ENCODE results near the gene FOXL1. TPM values are rescaled to one million over a fixed set of nuclear protein-coding genes. Genes with fewer than 3 reads are reported as not detected.

Gene FOXL1
- total RNA-seq, 1 experiment from 2014 or later = 9.3 TPM

- H3K4me3 ChIP-seq (ENCODE audit: low read depth in 2 of 2, low read length in 2 of 2) = no peak overlapping the region
- DNase-seq (ENCODE audit: low read depth, low spot score) (no peak), ATAC-seq (no peak)
- ChIA-PET CTCF (no interaction called here), POLR2A (no interaction called here)
- intact Hi-C loops (cut with micrococcal nuclease; ENCODE audit: unreplicated experiment) = no loop called here
- H3K9me3 ChIP-seq (ENCODE audit: control insufficient read depth, insufficient read depth, low read depth, low read length) = no peaks in the 10 kb centered on the region
- H3K27ac ChIP-seq (ENCODE audit: low read length) = no peak overlapping the region
- in situ Hi-C loops (cut with HindIII; ENCODE audit: low pct_unique_long_range_greater_than_20kb, low sequenced_read_pairs) = no loop called here
- no peaks in the 10 kb centered on the region for H3K36me3 ChIP-seq (ENCODE audit: control insufficient read depth, insufficient read depth, low read length)
- H3K27me3 ChIP-seq (ENCODE audit: control insufficient read depth, insufficient read depth, low read length) = no peaks in the 10 kb centered on the region
- peaks cover 8% of the 10 kb centered on the region for H3K4me1 ChIP-seq (ENCODE audit: control insufficient read depth, insufficient read depth, low read length)
- TF ChIP-seq POLR2AphosphoS5 (IDR thresholded peaks at IDR 0.05; ENCODE audit: low read depth, low read length) = no peak
- no peak for TF ChIP-seq SIN3A (IDR thresholded peaks at IDR 0.05; ENCODE audit: borderline replicate concordance, insufficient read depth, low read depth, low read length)
- TF ChIP-seq CTCF (IDR thresholded peaks at IDR 0.05) = no peak
- no peak for TF ChIP-seq TCF7L2 (IDR thresholded peaks at IDR 0.05; ENCODE audit: low read depth, low read length)
- TF ChIP-seq, protein P1, sequence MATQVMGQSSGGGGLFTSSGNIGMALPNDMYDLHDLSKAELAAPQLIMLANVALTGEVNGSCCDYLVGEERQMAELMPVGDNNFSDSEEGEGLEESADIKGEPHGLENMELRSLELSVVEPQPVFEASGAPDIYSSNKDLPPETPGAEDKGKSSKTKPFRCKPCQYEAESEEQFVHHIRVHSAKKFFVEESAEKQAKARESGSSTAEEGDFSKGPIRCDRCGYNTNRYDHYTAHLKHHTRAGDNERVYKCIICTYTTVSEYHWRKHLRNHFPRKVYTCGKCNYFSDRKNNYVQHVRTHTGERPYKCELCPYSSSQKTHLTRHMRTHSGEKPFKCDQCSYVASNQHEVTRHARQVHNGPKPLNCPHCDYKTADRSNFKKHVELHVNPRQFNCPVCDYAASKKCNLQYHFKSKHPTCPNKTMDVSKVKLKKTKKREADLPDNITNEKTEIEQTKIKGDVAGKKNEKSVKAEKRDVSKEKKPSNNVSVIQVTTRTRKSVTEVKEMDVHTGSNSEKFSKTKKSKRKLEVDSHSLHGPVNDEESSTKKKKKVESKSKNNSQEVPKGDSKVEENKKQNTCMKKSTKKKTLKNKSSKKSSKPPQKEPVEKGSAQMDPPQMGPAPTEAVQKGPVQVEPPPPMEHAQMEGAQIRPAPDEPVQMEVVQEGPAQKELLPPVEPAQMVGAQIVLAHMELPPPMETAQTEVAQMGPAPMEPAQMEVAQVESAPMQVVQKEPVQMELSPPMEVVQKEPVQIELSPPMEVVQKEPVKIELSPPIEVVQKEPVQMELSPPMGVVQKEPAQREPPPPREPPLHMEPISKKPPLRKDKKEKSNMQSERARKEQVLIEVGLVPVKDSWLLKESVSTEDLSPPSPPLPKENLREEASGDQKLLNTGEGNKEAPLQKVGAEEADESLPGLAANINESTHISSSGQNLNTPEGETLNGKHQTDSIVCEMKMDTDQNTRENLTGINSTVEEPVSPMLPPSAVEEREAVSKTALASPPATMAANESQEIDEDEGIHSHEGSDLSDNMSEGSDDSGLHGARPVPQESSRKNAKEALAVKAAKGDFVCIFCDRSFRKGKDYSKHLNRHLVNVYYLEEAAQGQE (IDR thresholded peaks at IDR 0.05; ENCODE audit: insufficient read depth in 1 of 2, low read depth in 2 of 2, low read length in 1 of 2) = no peak
- BruUV-seq (replicated peaks) = no TSS peak
Observed at GRCh38 chr16:86594721-86595120, 16.4 kb downstream of the FOXL1 start.

GRCh38 chr16:86595983-86596605 is 17.7 kb downstream of the FOXL1 start:
- no peak overlapping the region for H3K4me3 ChIP-seq (ENCODE audit: low read depth in 2 of 2, low read length in 2 of 2)
- no TSS peak for BruUV-seq (replicated peaks)
- no peaks in the 10 kb centered on the region for H3K4me1 ChIP-seq (ENCODE audit: control insufficient read depth, insufficient read depth, low read length)
- ATAC-seq = no peak
- H3K36me3 ChIP-seq (ENCODE audit: control insufficient read depth, insufficient read depth, low read length) = no peaks in the 10 kb centered on the region
- no peaks in the 10 kb centered on the region for H3K27me3 ChIP-seq (ENCODE audit: control insufficient read depth, insufficient read depth, low read length)
- no peak overlapping the region for H3K27ac ChIP-seq (ENCODE audit: low read length)
- no peak for TF ChIP-seq POLR2AphosphoS5 (IDR thresholded peaks at IDR 0.05; ENCODE audit: low read depth, low read length)
- no peak for TF ChIP-seq TCF7L2 (IDR thresholded peaks at IDR 0.05; ENCODE audit: low read depth, low read length)
- TF ChIP-seq CTCF (IDR thresholded peaks at IDR 0.05) = no peak
- TF ChIP-seq, protein P1 (IDR thresholded peaks at IDR 0.05; ENCODE audit: insufficient read depth in 1 of 2, low read depth in 2 of 2, low read length in 1 of 2) = no peak
- TF ChIP-seq SIN3A (IDR thresholded peaks at IDR 0.05; ENCODE audit: borderline replicate concordance, insufficient read depth, low read depth, low read length) = no peak
- ChIA-PET CTCF (interaction anchor here (0.6 kb wide), 1 partner anchor 8 kb away, joined by 12 read pairs; no protein-coding TSS in a partner anchor), POLR2A (no interaction called here)
- no peak for DNase-seq (ENCODE audit: low read depth, low spot score)
- no peaks in the 10 kb centered on the region for H3K9me3 ChIP-seq (ENCODE audit: control insufficient read depth, insufficient read depth, low read depth, low read length)
- intact Hi-C loops (cut with micrococcal nuclease; ENCODE audit: unreplicated experiment) (no loop called here), in situ Hi-C loops (cut with HindIII; ENCODE audit: low pct_unique_long_range_greater_than_20kb, low sequenced_read_pairs) (no loop called here)
